ENCODE results near the gene ASMT.
"Not testable (repeated sequence)": the region's sequence is repeated elsewhere in the genome, so short reads cannot be mapped to it uniquely, and the experiment has no call there.

DNA sequence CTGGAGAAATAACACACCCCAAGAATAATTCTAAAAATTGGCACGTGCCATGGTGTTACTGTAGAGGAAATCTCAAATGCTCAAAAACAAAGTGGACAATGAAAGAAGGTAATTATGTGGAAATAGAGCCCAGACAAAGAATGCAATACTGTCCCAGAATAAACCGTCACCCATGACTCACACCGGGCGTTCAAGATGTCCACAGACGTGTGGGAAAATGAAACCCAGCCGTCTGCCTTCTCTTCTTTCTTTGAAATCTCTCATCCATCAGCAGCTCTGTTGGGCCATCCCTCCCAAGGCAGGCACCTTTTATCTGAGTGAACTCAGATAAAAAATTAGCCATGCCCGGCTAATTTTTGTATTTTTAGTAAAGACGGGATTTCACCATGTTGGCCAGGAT lies 70.0 kb downstream of the ASMT start:
- TF ChIP-seq, protein P1, sequence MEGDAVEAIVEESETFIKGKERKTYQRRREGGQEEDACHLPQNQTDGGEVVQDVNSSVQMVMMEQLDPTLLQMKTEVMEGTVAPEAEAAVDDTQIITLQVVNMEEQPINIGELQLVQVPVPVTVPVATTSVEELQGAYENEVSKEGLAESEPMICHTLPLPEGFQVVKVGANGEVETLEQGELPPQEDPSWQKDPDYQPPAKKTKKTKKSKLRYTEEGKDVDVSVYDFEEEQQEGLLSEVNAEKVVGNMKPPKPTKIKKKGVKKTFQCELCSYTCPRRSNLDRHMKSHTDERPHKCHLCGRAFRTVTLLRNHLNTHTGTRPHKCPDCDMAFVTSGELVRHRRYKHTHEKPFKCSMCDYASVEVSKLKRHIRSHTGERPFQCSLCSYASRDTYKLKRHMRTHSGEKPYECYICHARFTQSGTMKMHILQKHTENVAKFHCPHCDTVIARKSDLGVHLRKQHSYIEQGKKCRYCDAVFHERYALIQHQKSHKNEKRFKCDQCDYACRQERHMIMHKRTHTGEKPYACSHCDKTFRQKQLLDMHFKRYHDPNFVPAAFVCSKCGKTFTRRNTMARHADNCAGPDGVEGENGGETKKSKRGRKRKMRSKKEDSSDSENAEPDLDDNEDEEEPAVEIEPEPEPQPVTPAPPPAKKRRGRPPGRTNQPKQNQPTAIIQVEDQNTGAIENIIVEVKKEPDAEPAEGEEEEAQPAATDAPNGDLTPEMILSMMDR (conservative IDR thresholded peaks at IDR 0.05) = not testable (repeated sequence)
- TF ChIP-seq ZFX (IDR thresholded peaks at IDR 0.05) = not testable (repeated sequence)
